Subcutaneous abdominal adipose tissue (tissue), 5 donors: ENCODE measurements around the gene NAT8L.

Experiments
- H3K27ac ChIP-seq: one replicate; pipeline ENCODE4 v1.7.0; 2013; ENCODE audit warnings: low read depth, mild to moderate bottlenecking, inconsistent platforms, low read length, moderate library complexity
- H3K27me3 ChIP-seq, 5 donors: one replicate each; pipeline ENCODE4 v1.7.0; 2013; ENCODE audit warnings: low read length in 5 of 5, inconsistent platforms in 1 of 5; ENCODE audit not compliant: control insufficient read depth in 5 of 5, insufficient read depth in 4 of 5
- H3K36me3 ChIP-seq, 5 donors: one replicate each; pipeline ENCODE4 v1.7.0; 2013; ENCODE audit warnings: low read length in 5 of 5; ENCODE audit not compliant: control insufficient read depth in 5 of 5, insufficient read depth in 5 of 5
- H3K4me1 ChIP-seq, 5 donors: one replicate each; pipeline ENCODE4 v1.7.0; 2013; ENCODE audit warnings: low read length in 5 of 5, mild to moderate bottlenecking in 3 of 5, moderate library complexity in 1 of 5; ENCODE audit not compliant: control insufficient read depth in 5 of 5, insufficient read depth in 5 of 5
- H3K4me3 ChIP-seq, 5 donors: one replicate each; pipeline ENCODE4 v1.7.0; 2013; ENCODE audit warnings: low read length in 5 of 5, low read depth in 1 of 5
- H3K9ac ChIP-seq, 5 donors: one replicate each; pipeline ENCODE4 v1.7.0; 2013; ENCODE audit warnings: low read length in 5 of 5, mild to moderate bottlenecking in 4 of 5, moderate library complexity in 3 of 5
- H3K9me3 ChIP-seq, 5 donors: one replicate each; pipeline ENCODE4 v1.7.0; 2013; ENCODE audit warnings: low read length in 5 of 5; ENCODE audit not compliant: control insufficient read depth in 5 of 5
- donor health status: healthy.
- donor health status: healthy.
- donor health status: healthy.
- donor health status: healthy.
- donor health status: healthy.

Gene NAT8L

GRCh38 chr4:2063557-2064275, 4.6 kb downstream of the NAT8L start:
- no peak overlapping the region for H3K9ac ChIP-seq
- H3K9me3 ChIP-seq = no peaks in the 10 kb centered on the region
- peaks cover 3 to 79% (median 65%) of the 10 kb centered on the region in 5 donors for H3K4me1 ChIP-seq
- no peak overlapping the region for H3K4me3 ChIP-seq
- peaks cover 0 to 3% (median 0%) of the 10 kb centered on the region in 5 donors for H3K36me3 ChIP-seq
- H3K27me3 ChIP-seq = peaks cover 0 to 20% (median 0%) of the 10 kb centered on the region in 5 donors
- H3K27ac ChIP-seq = no peak overlapping the region

- no peak overlapping the region for H3K4me3 ChIP-seq
- H3K27me3 ChIP-seq = peaks cover 0 to 20% (median 0%) of the 10 kb centered on the region in 5 donors
- no peak overlapping the region for H3K27ac ChIP-seq
- H3K36me3 ChIP-seq = peaks cover 0 to 3% (median 0%) of the 10 kb centered on the region in 5 donors
- H3K4me1 ChIP-seq = peaks cover 3 to 79% (median 65%) of the 10 kb centered on the region in 5 donors
- H3K9me3 ChIP-seq = no peaks in the 10 kb centered on the region
- no peak overlapping the region for H3K9ac ChIP-seq
Observed at GRCh38 chr4:2064276-2064991, 5.3 kb downstream of the NAT8L start.

DNA sequence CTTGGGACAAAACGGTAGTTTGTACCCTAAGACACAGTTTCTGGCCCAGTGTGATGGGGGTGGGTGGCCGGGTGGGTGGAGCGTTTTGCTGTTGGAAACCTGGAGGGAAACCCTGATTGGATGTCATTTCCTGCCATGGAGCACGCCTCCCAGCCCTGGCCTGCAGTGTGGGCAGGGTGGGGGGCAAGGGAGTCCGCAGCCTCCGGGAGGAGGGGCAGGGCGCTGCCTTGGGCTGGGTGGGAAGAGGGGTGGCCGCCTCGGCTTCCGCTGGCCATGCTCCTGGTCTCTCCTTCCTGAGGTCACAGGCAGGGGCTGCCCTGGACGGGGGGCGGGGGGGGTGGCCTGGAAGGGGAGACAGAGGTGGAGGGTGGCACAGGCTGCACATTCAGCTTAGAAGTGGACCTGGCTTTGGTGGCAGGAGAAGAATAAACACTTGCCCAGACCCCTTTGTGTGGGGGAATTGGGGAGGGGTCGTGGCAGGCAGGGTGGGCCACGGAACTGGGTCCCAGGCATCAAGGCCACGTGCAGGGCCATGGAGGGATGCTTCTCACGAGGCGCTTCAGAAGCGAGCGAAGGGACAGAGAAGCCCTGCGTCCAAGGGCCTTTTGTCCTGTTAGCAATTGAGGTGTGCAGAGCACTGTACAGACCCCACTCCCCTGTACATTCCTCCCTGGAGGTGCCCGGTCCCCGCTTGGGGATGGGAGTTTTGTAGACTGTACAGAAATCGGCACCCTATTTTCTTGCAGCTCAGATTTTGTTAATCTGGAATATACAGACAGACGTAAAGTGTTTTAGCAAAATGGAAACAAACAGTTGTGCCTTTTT, 6.2 kb downstream of the NAT8L start:
- H3K9ac ChIP-seq = no peak overlapping the region
- peaks cover 0 to 3% (median 0%) of the 10 kb centered on the region in 5 donors for H3K36me3 ChIP-seq
- peaks cover 0 to 20% (median 0%) of the 10 kb centered on the region in 5 donors for H3K27me3 ChIP-seq
- H3K27ac ChIP-seq = no peak overlapping the region
- H3K4me1 ChIP-seq = peaks cover 3 to 78% (median 65%) of the 10 kb centered on the region in 5 donors
- no peaks in the 10 kb centered on the region for H3K9me3 ChIP-seq
- H3K4me3 ChIP-seq = no peak overlapping the region

DNA sequence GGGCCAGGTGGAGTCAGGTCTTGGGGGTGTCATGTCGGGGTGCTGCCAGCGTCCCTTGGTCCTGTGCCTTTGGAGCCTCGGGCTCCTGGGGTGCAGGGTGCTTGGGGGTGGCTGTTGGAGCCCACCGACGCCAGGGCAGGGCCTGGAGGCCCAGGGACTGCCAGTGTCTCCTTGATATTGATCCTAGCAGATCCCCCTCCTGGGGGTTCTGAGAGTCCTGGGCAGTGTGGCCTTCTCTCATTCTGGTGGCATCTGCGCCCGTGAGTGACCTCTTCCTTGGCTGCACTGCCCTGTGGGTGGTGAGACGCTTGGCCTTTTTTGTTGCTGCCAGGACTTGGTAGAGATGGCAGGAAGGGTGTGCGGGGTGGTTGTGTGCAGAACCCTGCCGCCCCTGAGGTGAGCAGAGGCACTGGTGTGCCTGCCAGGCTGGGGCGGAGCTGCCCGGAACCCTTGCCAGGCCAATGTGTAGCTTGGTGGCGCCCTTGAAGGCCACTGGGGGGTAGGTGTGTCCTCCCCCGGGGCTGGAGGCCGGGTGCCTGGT, 7.0 kb downstream of the NAT8L start:
- Histone ChIP-seq H3K36me3 (peaks cover 0 to 3% (median 0%) of the 10 kb centered on the region in 5 donors), H3K27me3 (peaks cover 0 to 17% (median 0%) of the 10 kb centered on the region in 5 donors), H3K27ac (no peak overlapping the region), H3K4me3 (no peak overlapping the region), H3K9me3 (no peaks in the 10 kb centered on the region), H3K4me1 (peaks cover 3 to 76% (median 60%) of the 10 kb centered on the region in 5 donors), H3K9ac (no peak overlapping the region)

GRCh38 chr4:2066571-2067445, 7.7 kb downstream of the NAT8L start:
- no peak overlapping the region for H3K9ac ChIP-seq
- no peak overlapping the region for H3K4me3 ChIP-seq
- H3K36me3 ChIP-seq = peaks cover 0 to 3% (median 0%) of the 10 kb centered on the region in 5 donors
- no peak overlapping the region for H3K27ac ChIP-seq
- peaks cover 3 to 77% (median 60%) of the 10 kb centered on the region in 5 donors for H3K4me1 ChIP-seq
- peaks cover 0 to 10% (median 0%) of the 10 kb centered on the region in 5 donors for H3K27me3 ChIP-seq
- no peaks in the 10 kb centered on the region for H3K9me3 ChIP-seq

DNA sequence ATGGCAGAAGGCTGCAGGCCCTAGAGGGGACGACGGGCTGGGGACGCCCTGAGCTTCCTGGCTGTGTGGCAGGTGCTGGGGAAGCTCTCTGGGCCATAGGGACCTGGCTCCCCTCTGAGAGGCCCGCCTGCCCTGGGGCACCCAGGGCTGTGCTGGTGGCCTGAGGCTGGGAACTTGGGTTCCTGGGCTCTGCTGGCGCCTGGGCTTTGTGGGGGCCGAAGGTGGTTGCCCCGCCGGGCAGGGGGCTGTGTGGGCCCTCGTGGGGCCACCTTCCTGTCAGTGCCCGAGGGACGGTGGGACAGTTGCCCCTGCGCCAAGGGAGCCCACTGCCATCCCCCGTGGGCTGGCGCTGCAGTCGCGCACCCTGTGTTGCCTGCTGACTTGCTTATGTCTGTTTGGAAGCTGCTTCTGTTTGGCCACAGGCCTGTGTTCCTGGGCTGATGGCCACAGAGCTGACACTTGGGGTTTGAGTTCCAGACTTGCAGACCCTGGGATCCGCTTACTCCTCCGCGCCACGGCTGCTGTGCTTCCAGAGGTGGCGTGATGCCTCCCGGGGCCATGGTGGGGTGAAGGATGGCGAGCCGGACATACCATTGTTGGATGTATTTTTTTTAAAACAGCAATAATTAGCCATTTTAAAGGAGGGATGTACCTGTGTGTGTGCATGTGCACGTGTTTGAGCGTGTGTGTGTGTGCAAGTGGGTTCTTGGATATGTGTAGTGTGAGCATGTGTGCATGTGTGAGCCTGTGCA, 8.5 kb downstream of the NAT8L start:
- H3K4me3 ChIP-seq = no peak overlapping the region
- H3K9me3 ChIP-seq = no peaks in the 10 kb centered on the region
- H3K27me3 ChIP-seq = peaks cover 0 to 4% (median 0%) of the 10 kb centered on the region in 5 donors
- H3K4me1 ChIP-seq = peaks cover 3 to 70% (median 52%) of the 10 kb centered on the region in 5 donors
- H3K36me3 ChIP-seq = peaks cover 0 to 3% (median 0%) of the 10 kb centered on the region in 5 donors
- H3K27ac ChIP-seq = no peak overlapping the region
- no peak overlapping the region for H3K9ac ChIP-seq

DNA sequence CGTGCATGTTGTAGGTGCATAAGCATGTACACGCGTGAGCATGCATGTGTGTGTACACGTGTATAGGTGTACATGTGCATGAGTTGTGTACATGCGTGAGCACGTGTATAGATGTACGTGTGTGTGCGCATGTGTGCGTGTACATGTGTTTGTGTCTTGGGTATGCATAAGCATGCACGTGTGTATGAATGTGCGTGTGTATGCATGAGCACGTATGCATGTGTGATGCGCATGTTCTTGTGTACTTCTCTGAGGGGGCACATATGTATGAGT, 9.0 kb downstream of the NAT8L start:
- Histone ChIP-seq H3K27me3 (peaks cover 0 to 4% (median 0%) of the 10 kb centered on the region in 5 donors), H3K27ac (no peak overlapping the region), H3K4me3 (no peak overlapping the region)

DNA sequence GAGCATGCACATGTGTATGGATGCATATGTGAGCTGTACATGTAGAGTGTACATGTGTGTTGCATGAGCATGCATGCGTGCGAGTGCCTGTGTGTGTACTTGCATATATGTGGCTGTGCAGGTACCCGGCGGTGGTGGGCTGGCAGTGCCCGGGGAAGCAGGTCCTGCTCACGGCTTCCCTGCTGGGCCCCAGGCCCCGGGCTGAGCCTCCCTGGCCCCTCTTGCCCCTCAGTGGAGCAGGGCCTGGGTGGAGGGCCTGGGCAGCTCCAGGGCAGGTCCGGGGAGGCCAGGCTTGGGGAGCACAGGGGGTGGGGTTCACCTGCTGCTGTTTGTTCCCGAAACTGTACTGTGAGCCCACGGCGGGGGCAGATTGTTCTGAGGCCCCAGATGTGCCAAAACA, 9.4 kb downstream of the NAT8L start:
- Histone ChIP-seq H3K36me3 (peaks cover 0 to 3% (median 0%) of the 10 kb centered on the region in 5 donors), H3K4me1 (peaks cover 3 to 60% (median 43%) of the 10 kb centered on the region in 5 donors), H3K27ac (no peak overlapping the region), H3K9me3 (no peaks in the 10 kb centered on the region), H3K27me3 (peaks cover 0 to 4% (median 0%) of the 10 kb centered on the region in 5 donors), H3K9ac (no peak overlapping the region), H3K4me3 (no peak overlapping the region)

More for the DNA sequence above, 9.0 kb downstream of the NAT8L start:
- peaks cover 0 to 3% (median 0%) of the 10 kb centered on the region in 5 donors for H3K36me3 ChIP-seq
- peaks cover 3 to 64% (median 47%) of the 10 kb centered on the region in 5 donors for H3K4me1 ChIP-seq
- no peaks in the 10 kb centered on the region for H3K9me3 ChIP-seq
- no peak overlapping the region for H3K9ac ChIP-seq
